Panc1 (cell line): Measurements from ENCODE around the gene HTT. TPM values are rescaled to one million over a fixed set of nuclear protein-coding genes. Genes with fewer than 3 reads are reported as not detected.

ENCODE experiments used
- ATAC-seq: fragments of 200-7000 bp; cut with Tn5 transposase; 2 replicates; pipeline ENCODE4 v1.9.1; 2020; ENCODE audit warnings: mild to moderate bottlenecking, moderate library complexity
- BruUV-seq: library from RNA; stranded (reverse); fragments of 400-500 nt; replicated peaks from 2 replicates; lab custom pipeline; 2021; lab: Mats Ljungman, UMichigan
- CTCF ChIA-PET: fragments of 300-600 bp; sonication (Branson Sonifier 250); formaldehyde crosslinking; loops from one replicate; lab custom pipeline; 2022; ENCODE audit warnings: antibody characterized with exemption; lab: Charles Lee
- POLR2A ChIA-PET: fragments of 300-600 bp; sonication (Branson Sonifier 250); formaldehyde crosslinking; loops from one replicate; lab custom pipeline; 2022; ENCODE audit warnings: antibody characterized with exemption; lab: Charles Lee
- DNase-seq: peaks from one replicate; pipeline ENCODE4 v3.0.0-alpha.2; 2010; ENCODE audit warnings: low read depth, low spot score
- H3K27ac ChIP-seq: 2 replicates; pipeline ENCODE4 v1.5.1; 2011; ENCODE audit warnings: mild to moderate bottlenecking, low read length, inconsistent platforms
- H3K27me3 ChIP-seq: fragments of 200-500 bp; sonication (Bioruptor generic); 2 replicates; pipeline ENCODE4 v1.6.0; 2014; ENCODE audit warnings: low read length, inconsistent platforms; ENCODE audit not compliant: control insufficient read depth, insufficient read depth
- H3K36me3 ChIP-seq: fragments of 200-500 bp; sonication (Bioruptor generic); 2 replicates; pipeline ENCODE4 v1.5.1; 2014; ENCODE audit warnings: inconsistent platforms, mild to moderate bottlenecking, low read length, moderate library complexity; ENCODE audit not compliant: control insufficient read depth, insufficient read depth
- H3K4me1 ChIP-seq: 2 replicates; pipeline ENCODE4 v1.5.1; 2011; ENCODE audit warnings: inconsistent platforms, mild to moderate bottlenecking, low read length, moderate library complexity; ENCODE audit not compliant: control insufficient read depth, insufficient read depth
- H3K4me3 ChIP-seq, 2 experiments: 2 replicates each; pipeline ENCODE4 v1.5.1; 2011 to 2012; ENCODE audit warnings: low read depth in 2 of 2, low read length in 2 of 2, mild to moderate bottlenecking in 2 of 2, inconsistent platforms in 1 of 2, moderate library complexity in 1 of 2
- H3K9me3 ChIP-seq: fragments of 200-500 bp; sonication (Bioruptor generic); 2 replicates; pipeline ENCODE4 v1.5.1; 2014; ENCODE audit warnings: low read depth, mild to moderate bottlenecking, inconsistent platforms, low read length, moderate library complexity; ENCODE audit not compliant: control insufficient read depth, insufficient read depth
- CTCF ChIP-seq: fragments of 450-650 bp; IDR thresholded peaks from 2 replicates; pipeline ENCODE4 v1.5.1; 2017; ENCODE audit warnings: mild to moderate bottlenecking
- POLR2AphosphoS5 ChIP-seq: IDR thresholded peaks from 2 replicates; pipeline ENCODE4 v1.6.1; 2012; ENCODE audit warnings: mild to moderate bottlenecking, low read depth, low read length, moderate library complexity
- REST ChIP-seq, 2 experiments: IDR thresholded peaks; 2 replicates each; pipeline ENCODE4 v1.6.1; 2011 to 2012; ENCODE audit warnings: low read depth in 2 of 2, control low read depth in 1 of 2, low read length in 1 of 2, mild to moderate bottlenecking in 1 of 2, moderate library complexity in 1 of 2; ENCODE audit not compliant: insufficient read depth in 1 of 2
- SIN3A ChIP-seq: IDR thresholded peaks from 2 replicates; pipeline ENCODE4 v1.6.1; 2012; ENCODE audit warnings: low read depth, mild to moderate bottlenecking, low read length, moderate library complexity, borderline replicate concordance; ENCODE audit not compliant: insufficient read depth
- TCF7L2 ChIP-seq: IDR thresholded peaks from 2 replicates; pipeline ENCODE4 v1.6.1; 2011; ENCODE audit warnings: mild to moderate bottlenecking, low read depth, low read length, inconsistent platforms
- in situ Hi-C: cut with HindIII; loops from 2 replicates; pipeline ENCODE4 v1.10.0; 2016; ENCODE audit warnings: low sequenced_read_pairs, low pct_unique_long_range_greater_than_20kb
- intact Hi-C: fragments of 100-400 bp; cut with micrococcal nuclease; formaldehyde crosslinking; loops from one replicate; pipeline ENCODE4 v1.10.0; 2022; ENCODE audit not compliant: unreplicated experiment
- total RNA-seq: library from RNA; stranded (reverse); gene quantifications from one replicate; pipeline ENCODE4 v1.2.1, GENCODE V29; 2021; ENCODE audit not compliant: unreplicated experiment

The HTT gene
- total RNA-seq, 1 experiment from 2014 or later: 24.7 TPM

GRCh38 chr4:3201718-3202702, 127.5 kb downstream of the HTT start:
- DNase-seq (no peak), ATAC-seq (no peak)
- H3K36me3 ChIP-seq: no peaks in the 10 kb centered on the region
- BruUV-seq: no TSS peak
- no peak overlapping the region for H3K27ac ChIP-seq
- no peaks in the 10 kb centered on the region for H3K9me3 ChIP-seq
- no peaks in the 10 kb centered on the region for H3K4me1 ChIP-seq
- no peak overlapping the region for H3K4me3 ChIP-seq
- intact Hi-C loops: no loop called here
- ChIA-PET POLR2A (no interaction called here), CTCF (no interaction called here)
- TF ChIP-seq SIN3A (no peak), TCF7L2 (no peak), POLR2AphosphoS5 (no peak), CTCF (no peak), REST (IDR thresholded peaks at IDR 0.05; ENCODE audit: insufficient read depth in 1 of 2, low read depth in 2 of 2, low read length in 1 of 2) (no peak)
- H3K27me3 ChIP-seq: no peaks in the 10 kb centered on the region
- in situ Hi-C loops: no loop called here

GRCh38 chr4:3202836-3203820, 128.6 kb downstream of the HTT start:
- H3K27ac ChIP-seq: no peak overlapping the region
- CTCF ChIA-PET: no interaction called here
- H3K4me3 ChIP-seq: no peak overlapping the region
- no TSS peak for BruUV-seq
- in situ Hi-C loops: no loop called here
- no peaks in the 10 kb centered on the region for H3K4me1 ChIP-seq
- no peaks in the 10 kb centered on the region for H3K27me3 ChIP-seq
- POLR2A ChIA-PET: no interaction called here
- intact Hi-C loops: no loop called here
- no peak for ATAC-seq
- no peaks in the 10 kb centered on the region for H3K36me3 ChIP-seq
- TF ChIP-seq CTCF: no peak
- no peak for TF ChIP-seq REST (IDR thresholded peaks at IDR 0.05; ENCODE audit: insufficient read depth in 1 of 2, low read depth in 2 of 2, low read length in 1 of 2)
- no peak for TF ChIP-seq POLR2AphosphoS5
- H3K9me3 ChIP-seq: no peaks in the 10 kb centered on the region
- no peak for DNase-seq
